GM19328 (cell line): ENCODE measurements around the gene PPP4R4.

Experiments
- ATAC-seq: cut with Tn5 transposase; IDR thresholded peaks from one replicate; pipeline ENCODE4 v1.9.1; 2021; ENCODE audit warnings: mild to moderate bottlenecking, moderate library complexity; ENCODE audit not compliant: unreplicated experiment

The PPP4R4 gene

GRCh38 chr14:94173885-94174603, at the start of gene PPP4R4:
Gene PPP4R4, plus strand, starts transcription at chr14:94174322. Its CDS starts 144 bp downstream, at chr14:94174466.
- ATAC-seq, result peak; percentile 77

- ATAC-seq, result no peak
Observed at GRCh38 chr14:94124582-94125377, 49.3 kb upstream of the PPP4R4 start.

GRCh38 chr14:94125659-94126418, 48.3 kb upstream of the PPP4R4 start:
- no peak for ATAC-seq

GRCh38 chr14:94126419-94126677, 47.8 kb upstream of the PPP4R4 start:
- ATAC-seq, result no peak

- no peak for ATAC-seq
Observed at GRCh38 chr14:94126800-94127199, 47.3 kb upstream of the PPP4R4 start.

- no peak for ATAC-seq
Observed at GRCh38 chr14:94127330-94127729, 46.8 kb upstream of the PPP4R4 start.

GRCh38 chr14:94128216-94128839, 45.8 kb upstream of the PPP4R4 start:
- no peak for ATAC-seq

GRCh38 chr14:94129111-94129757, 44.9 kb upstream of the PPP4R4 start, which contains the start of gene IFI27L2:
Gene IFI27L2, minus strand, starts transcription at chr14:94129604. Its CDS starts 40 bp downstream, at chr14:94129564.
- peak; percentile 88 for ATAC-seq

GRCh38 chr14:94129758-94130414, 44.2 kb upstream of the PPP4R4 start:
- no peak for ATAC-seq

GRCh38 chr14:94132285-94132887, 41.7 kb upstream of the PPP4R4 start:
- ATAC-seq, result no peak

GRCh38 chr14:94135476-94135875, 38.6 kb upstream of the PPP4R4 start:
- no peak for ATAC-seq

GRCh38 chr14:94136575-94137331, 37.4 kb upstream of the PPP4R4 start:
- peak; percentile 83 for ATAC-seq

- no peak for ATAC-seq
Observed at GRCh38 chr14:94138251-94138650, 35.9 kb upstream of the PPP4R4 start.

GRCh38 chr14:94139006-94139405, 35.1 kb upstream of the PPP4R4 start:
- no peak for ATAC-seq

- no peak for ATAC-seq
Observed at GRCh38 chr14:94139421-94139820, 34.7 kb upstream of the PPP4R4 start.

- no peak for ATAC-seq
Observed at GRCh38 chr14:94142247-94142646, 31.9 kb upstream of the PPP4R4 start.

GRCh38 chr14:94142836-94143235, 31.3 kb upstream of the PPP4R4 start:
- no peak for ATAC-seq

- no peak for ATAC-seq
Observed at GRCh38 chr14:94143239-94143638, 30.9 kb upstream of the PPP4R4 start.

- no peak for ATAC-seq
Observed at GRCh38 chr14:94143711-94144110, 30.4 kb upstream of the PPP4R4 start.
